K562 (cell line): ENCODE measurements around the gene BOLA1. TPM values are rescaled to one million over a fixed set of nuclear protein-coding genes. Genes with fewer than 3 reads are reported as not detected.

ENCODE experiments used
- ARNT ChIP-seq, 2 experiments: fragments of 450-650 bp; IDR thresholded peaks; 2 replicates each; pipeline ENCODE4 v1.6.1; 2016; ENCODE audit warnings: mild to moderate bottlenecking in 1 of 2
- BRF2 ChIP-seq: IDR thresholded peaks from 3 replicates; pipeline ENCODE4 v1.6.1; 2011; ENCODE audit warnings: borderline replicate concordance, mild to moderate bottlenecking; ENCODE audit not compliant: insufficient read length, insufficient read depth
- CBX8 ChIP-seq: fragments of 200-600 bp; sonication (generic); IDR thresholded peaks from 2 replicates; pipeline ENCODE4 v1.6.1; 2012; ENCODE audit warnings: borderline replicate concordance, mixed run types, low read depth, mild to moderate bottlenecking, moderate library complexity, mixed read lengths, low read length, control low read depth, inconsistent platforms; ENCODE audit not compliant: poor library complexity, severe bottlenecking; ENCODE audit errors: extremely low read depth
- CC2D1A ChIP-seq: fragments of 450-650 bp; IDR thresholded peaks from 2 replicates; pipeline ENCODE4 v1.6.1; 2017; ENCODE audit warnings: mild to moderate bottlenecking
- CTCF ChIP-seq, 3 experiments: IDR thresholded peaks in 2 of 3; conservative IDR thresholded peaks in 1 of 3; 2 replicates each; pipeline ENCODE4 v1.5.1; 2011 to 2012; ENCODE audit warnings: low read length in 3 of 3, mild to moderate bottlenecking in 3 of 3, control low read depth in 2 of 3, improper control_type of control experiment in 1 of 3, inconsistent platforms in 1 of 3, low read depth in 1 of 3, mixed read lengths in 1 of 3, moderate library complexity in 1 of 3; ENCODE audit not compliant: insufficient read depth in 2 of 3
- EGR1 ChIP-seq: fragments of 450-650 bp; conservative IDR thresholded peaks from 2 replicates; pipeline ENCODE4 v1.6.1; 2017; ENCODE audit warnings: mild to moderate bottlenecking
- FOXP1 ChIP-seq: sonication (generic); formaldehyde crosslinking; IDR thresholded peaks from 2 replicates; pipeline ENCODE4 v1.8.0; 2022; ENCODE audit warnings: mild to moderate bottlenecking, missing genetic modification reagents
- FOXP4 ChIP-seq: sonication (generic); formaldehyde crosslinking; IDR thresholded peaks from 2 replicates; pipeline ENCODE4 v1.8.0; 2022; ENCODE audit warnings: mild to moderate bottlenecking, missing genetic modification reagents, borderline replicate concordance
- GTF2F1 ChIP-seq: IDR thresholded peaks from 2 replicates; pipeline ENCODE4 v1.6.1; 2011; ENCODE audit warnings: low read depth, low read length, improper control_type of control experiment
- HDAC6 ChIP-seq: IDR thresholded peaks from 2 replicates; pipeline ENCODE4 v1.6.1; 2012; ENCODE audit warnings: low read depth, mild to moderate bottlenecking, control low read depth, inconsistent platforms, low read length, moderate library complexity
- JUN ChIP-seq, 2 experiments: sonication (generic) in 1 of 2; formaldehyde crosslinking in 1 of 2; IDR thresholded peaks; 2 replicates each; pipeline versions ENCODE4 v1.6.1 to v1.8.0; 2012 to 2022; ENCODE audit warnings: borderline replicate concordance in 2 of 2, mild to moderate bottlenecking in 2 of 2, improper control_type of control experiment in 1 of 2, low read depth in 1 of 2, low read length in 1 of 2, missing genetic modification reagents in 1 of 2
- L3MBTL2 ChIP-seq: fragments of 450-650 bp; IDR thresholded peaks from 2 replicates; pipeline ENCODE4 v1.6.1; 2016; ENCODE audit warnings: mild to moderate bottlenecking, moderate library complexity
- MAZ ChIP-seq, 2 experiments: fragments of 450-650 bp in 1 of 2; sonication (generic) in 1 of 2; formaldehyde crosslinking; IDR thresholded peaks in 1 of 2; conservative IDR thresholded peaks in 1 of 2; 2 replicates each; pipeline versions ENCODE4 v1.4.0 to v1.5.0; 2020; ENCODE audit warnings: mild to moderate bottlenecking in 1 of 2, missing genetic modification reagents in 1 of 2
- MCM2 ChIP-seq: fragments of 450-650 bp; IDR thresholded peaks from 2 replicates; pipeline ENCODE4 v1.6.1; 2017; ENCODE audit warnings: low read depth, mild to moderate bottlenecking
- NR3C1 ChIP-seq: sonication (generic); formaldehyde crosslinking; IDR thresholded peaks from 2 replicates; pipeline ENCODE4 v1.8.1; 2022; ENCODE audit warnings: missing genetic modification reagents
- POLR2AphosphoS2 ChIP-seq: IDR thresholded peaks from 2 replicates; pipeline ENCODE4 v1.6.1; 2012; ENCODE audit warnings: low read length, improper control_type of control experiment
- RNF2 ChIP-seq: sonication (generic); IDR thresholded peaks from 2 replicates; pipeline ENCODE4 v1.6.1; 2016
- SREBF1 ChIP-seq: fragments of 150-350 bp; IDR thresholded peaks from 2 replicates; pipeline ENCODE4 v1.6.1; 2014; ENCODE audit warnings: antibody characterized with exemption, low read depth, low read length, borderline replicate concordance
- TEAD4 ChIP-seq, 2 experiments: sonication (generic) in 1 of 2; formaldehyde crosslinking in 1 of 2; IDR thresholded peaks; 2 replicates each; pipeline versions ENCODE4 v1.6.1 to v1.8.0; 2012 to 2022; ENCODE audit warnings: borderline replicate concordance in 1 of 2, inconsistent platforms in 1 of 2, low read length in 1 of 2, mild to moderate bottlenecking in 1 of 2, missing genetic modification reagents in 1 of 2
- U2AF1 ChIP-seq: fragments of 200-400 bp; formaldehyde crosslinking; optimal IDR thresholded peaks from 2 replicates; pipeline ENCODE3; 2017; ENCODE audit warnings: mild to moderate bottlenecking, low read depth, low read length, moderate library complexity
- ZNF121 ChIP-seq: sonication (generic); formaldehyde crosslinking; conservative IDR thresholded peaks from 2 replicates; pipeline ENCODE4 v1.8.0; 2022; ENCODE audit warnings: missing genetic modification reagents
- ZNF830 ChIP-seq: fragments of 250-450 bp; sonication (Bioruptor Pico); IDR thresholded peaks from 2 replicates; pipeline ENCODE4 v1.5.0; 2021; ENCODE audit warnings: mild to moderate bottlenecking
- polyA plus RNA-seq, 8 experiments: library from polyadenylated mRNA; depleted of rRNA in 4 of 8; stranded (reverse) in 5 of 8; unstranded in 3 of 8; fragments of >200 nt; fragmentation: Nextera tagmentation in 2 of 8; fragmentation: Illumina TruSeq in 1 of 8; extraction: Ambion mirVana in 2 of 8; extraction: Trizol in 1 of 8; gene quantifications; 2 replicates each; pipeline versions ENCODE4 v1.2.1 to v1.2.3, GENCODE V29; 2011 to 2014; ENCODE audit warnings: inconsistent platforms in 1 of 8, missing spikeins in 1 of 8
- total RNA-seq, 7 experiments: library from RNA; depleted of rRNA in 6 of 7; stranded (reverse); fragments of >200 nt in 6 of 7; fragmentation: Illumina TruSeq in 2 of 7; extraction: Trizol in 2 of 7; gene quantifications; 2 replicates each; pipeline versions ENCODE4 v1.2.1 to v1.2.3, GENCODE V29; 2011 to 2021; ENCODE audit warnings: low replicate concordance in 1 of 7

BOLA1 gene
- total and polyA plus RNA-seq, 9 of the 15 experiments (the other 6 are each of a cell fraction or from before 2014, with no cell fraction given), result 0.18 to 1.2 (median 0.40) TPM; not detected in 2

- TF ChIP-seq CTCF (IDR thresholded peaks at IDR 0.05 in 2 of 3, conservative IDR thresholded peaks at IDR 0.05 in 1 of 3; ENCODE audit: insufficient read depth in 2 of 3, low read depth in 1 of 3, low read length in 3 of 3), result no peak
- no peak for TF ChIP-seq ZNF830 (CRISPR knock-in tag)
- no peak for TF ChIP-seq U2AF1
- peak; percentile 69 for TF ChIP-seq TEAD4 (IDR thresholded peaks at IDR 0.05; ENCODE audit: low read length)
- no peak for TF ChIP-seq TEAD4 (CRISPR knock-in tag; IDR thresholded peaks at IDR 0.05; ENCODE audit: borderline replicate concordance)
- TF ChIP-seq EGR1, result 0 out of 2 replicates have a peak, but pooled peaks have one; percentile 36
- no peak for TF ChIP-seq HDAC6
- TF ChIP-seq CBX8, result no peak
- 0 out of 2 replicates have a peak, but pooled peaks have one; percentile 28 for TF ChIP-seq FOXP4 (CRISPR knock-in tag)
- no peak for TF ChIP-seq BRF2
- no peak for TF ChIP-seq JUN (IDR thresholded peaks at IDR 0.05; ENCODE audit: borderline replicate concordance, low read depth, low read length)
- TF ChIP-seq JUN (CRISPR knock-in tag; IDR thresholded peaks at IDR 0.05; ENCODE audit: borderline replicate concordance), result no peak
- TF ChIP-seq L3MBTL2, result peak; percentile 11; the same call in 1 of the 2 replicates
- no peak for TF ChIP-seq SREBF1
- no peak for TF ChIP-seq MCM2
- no peak for TF ChIP-seq POLR2AphosphoS2
- no peak for TF ChIP-seq FOXP1 (CRISPR knock-in tag)
- no peak for TF ChIP-seq GTF2F1
- no peak for TF ChIP-seq MAZ (CRISPR knock-in tag; conservative IDR thresholded peaks at IDR 0.05 in 1 of 2, IDR thresholded peaks at IDR 0.05 in 1 of 2)
- no peak; a peak in 1 of 4 replicates for TF ChIP-seq ARNT (IDR thresholded peaks at IDR 0.05)
- TF ChIP-seq NR3C1, result no peak
- TF ChIP-seq RNF2, result no peak
- 0 out of 2 replicates have a peak, but pooled peaks have one; percentile 6 for TF ChIP-seq CC2D1A
- no peak for TF ChIP-seq ZNF121 (CRISPR knock-in tag)
Measured at GRCh38 chr1:149885339-149886120, 13.8 kb upstream of the BOLA1 start (continued).
